IMR-90 (cell line): ENCODE data around the gene CREB5. TPM values are rescaled to one million over a fixed set of nuclear protein-coding genes. Genes with fewer than 3 reads are reported as not detected.

ENCODE experiments used
- ATAC-seq: fragments of 200-7000 bp; cut with Tn5 transposase; 2 replicates; pipeline ENCODE4 v1.9.1; 2020; ENCODE audit warnings: low read depth, mild to moderate bottlenecking, moderate library complexity
- BruUV-seq: library from RNA; stranded (reverse); fragments of 400-500 nt; replicated peaks from 2 replicates; lab custom pipeline; 2021; lab: Mats Ljungman, UMichigan
- CTCF ChIA-PET: fragments of 300-600 bp; formaldehyde crosslinking; extraction: SDS; loops from one replicate; lab custom pipeline; 2021; ENCODE audit warnings: antibody characterized with exemption; lab: Yijun Ruan, JAX
- POLR2A ChIA-PET: fragments of 300-600 bp; sonication (Branson Sonifier 250); formaldehyde crosslinking; loops from one replicate; lab custom pipeline; 2022; ENCODE audit warnings: antibody characterized with exemption; ENCODE audit not compliant: unreplicated experiment; lab: Charles Lee
- DNase-seq: peaks from one replicate; pipeline ENCODE4 v3.0.0; 2013
- H2AFZ ChIP-seq: replicated peaks from 2 replicates; pipeline ENCODE3; 2013; ENCODE audit warnings: low read length, mild to moderate bottlenecking; ENCODE audit not compliant: poor library complexity
- H2AK5ac ChIP-seq: 2 replicates; pipeline ENCODE4 v1.6.1; 2013; ENCODE audit warnings: low read depth, low read length, inconsistent platforms
- H2AK9ac ChIP-seq: replicated peaks from 2 replicates; pipeline ENCODE3; 2013; ENCODE audit warnings: mild to moderate bottlenecking, low read depth, low read length, moderate library complexity; ENCODE audit not compliant: poor library complexity
- H2BK120ac ChIP-seq: 2 replicates; pipeline ENCODE4 v1.6.1; 2013; ENCODE audit warnings: low read depth, low read length, inconsistent platforms
- H2BK15ac ChIP-seq: 3 replicates; pipeline ENCODE4 v1.6.1; 2013; ENCODE audit warnings: low read depth, low read length, inconsistent platforms
- H2BK20ac ChIP-seq: 2 replicates; pipeline ENCODE4 v1.6.1; 2013; ENCODE audit warnings: low read depth, mild to moderate bottlenecking, inconsistent platforms, low read length, moderate library complexity
- H2BK5ac ChIP-seq: 2 replicates; pipeline ENCODE4 v1.6.1; 2013; ENCODE audit warnings: mild to moderate bottlenecking, low read depth, low read length, inconsistent platforms; ENCODE audit not compliant: poor library complexity, severe bottlenecking
- H3K14ac ChIP-seq: replicated peaks from 2 replicates; pipeline ENCODE4 v1.6.1; 2013; ENCODE audit warnings: low read depth, low read length, inconsistent platforms
- H3K18ac ChIP-seq: 2 replicates; pipeline ENCODE4 v1.6.1; 2013; ENCODE audit warnings: low read depth, low read length, control low read depth
- H3K23ac ChIP-seq: 2 replicates; pipeline ENCODE4 v1.6.1; 2013; ENCODE audit warnings: low read depth, low read length, inconsistent platforms
- H3K27ac ChIP-seq: 2 replicates; pipeline ENCODE4 v1.5.1; 2013; ENCODE audit warnings: mild to moderate bottlenecking, control low read depth, low read length; ENCODE audit not compliant: insufficient read depth
- H3K27me3 ChIP-seq: 2 replicates; pipeline ENCODE4 v1.6.1; 2013; ENCODE audit warnings: low read length; ENCODE audit not compliant: control insufficient read depth, insufficient read depth
- H3K36me3 ChIP-seq: 2 replicates; pipeline ENCODE4 v1.6.1; 2013; ENCODE audit warnings: low read length, mixed read lengths; ENCODE audit not compliant: control insufficient read depth, insufficient read depth
- H3K4ac ChIP-seq: 2 replicates; pipeline ENCODE4 v1.6.1; 2013; ENCODE audit warnings: low read depth, low read length, inconsistent platforms
- H3K4me1 ChIP-seq: 2 replicates; pipeline ENCODE4 v1.6.1; 2013; ENCODE audit warnings: low read length, mixed read lengths; ENCODE audit not compliant: control insufficient read depth, insufficient read depth
- H3K4me2 ChIP-seq: 2 replicates; pipeline ENCODE4 v1.6.1; 2013; ENCODE audit warnings: low read depth, mild to moderate bottlenecking, control low read depth, low read length, moderate library complexity
- H3K4me3 ChIP-seq: 2 replicates; pipeline ENCODE4 v1.5.1; 2013; ENCODE audit warnings: low read depth, mild to moderate bottlenecking, control low read depth, low read length, moderate library complexity; ENCODE audit not compliant: insufficient read depth
- H3K56ac ChIP-seq: 2 replicates; pipeline ENCODE4 v1.6.1; 2013; ENCODE audit warnings: low read length, inconsistent platforms; ENCODE audit not compliant: insufficient read depth; ENCODE audit errors: extremely low read depth
- H3K79me1 ChIP-seq, 2 experiments: 2 replicates each; pipeline ENCODE4 v1.6.1; 2013; ENCODE audit warnings: low read length in 2 of 2, inconsistent platforms in 1 of 2, low read depth in 1 of 2
- H3K9ac ChIP-seq: 2 replicates; pipeline ENCODE4 v1.6.1; 2013; ENCODE audit warnings: low read depth, low read length, control low read depth
- H3K9me1 ChIP-seq: 2 replicates; pipeline ENCODE4 v1.6.1; 2013; ENCODE audit warnings: low read length, inconsistent platforms; ENCODE audit not compliant: insufficient read depth
- H3K9me3 ChIP-seq: 2 replicates; pipeline ENCODE4 v1.6.1; 2013; ENCODE audit warnings: low read length; ENCODE audit not compliant: control insufficient read depth, insufficient read depth
- H4K20me1 ChIP-seq: 2 replicates; pipeline ENCODE4 v1.6.1; 2013; ENCODE audit warnings: low read length, inconsistent platforms; ENCODE audit not compliant: insufficient read depth
- H4K5ac ChIP-seq: 2 replicates; pipeline ENCODE4 v1.6.1; 2013; ENCODE audit warnings: mild to moderate bottlenecking, low read depth, low read length, control low read depth
- H4K8ac ChIP-seq, 2 experiments: 2 replicates each; pipeline ENCODE4 v1.6.1; 2013; ENCODE audit warnings: low read depth in 2 of 2, low read length in 2 of 2, control low read depth in 1 of 2, inconsistent platforms in 1 of 2
- H4K91ac ChIP-seq: 2 replicates; pipeline ENCODE4 v1.6.1; 2013; ENCODE audit warnings: low read depth, low read length, inconsistent platforms; ENCODE audit not compliant: insufficient read depth
- BHLHE40 ChIP-seq: fragments of 150-350 bp; IDR thresholded peaks from 2 replicates; pipeline ENCODE4 v1.6.1; 2016; ENCODE audit warnings: mild to moderate bottlenecking, low read depth, low read length
- CEBPB ChIP-seq: IDR thresholded peaks from 2 replicates; pipeline ENCODE4 v1.6.1; 2012; ENCODE audit warnings: low read depth, low read length, improper control_type of control experiment
- CHD1 ChIP-seq: IDR thresholded peaks from 2 replicates; pipeline ENCODE4 v1.6.1; 2012; ENCODE audit warnings: low read depth, low read length, improper control_type of control experiment
- FOS ChIP-seq: fragments of 150-350 bp; IDR thresholded peaks from 2 replicates; pipeline ENCODE4 v1.6.1; 2016; ENCODE audit warnings: low read depth, low read length
- MAZ ChIP-seq: IDR thresholded peaks from 2 replicates; pipeline ENCODE4 v1.6.1; 2012; ENCODE audit warnings: low read depth, mild to moderate bottlenecking, low read length, improper control_type of control experiment, moderate library complexity, borderline replicate concordance
- MXI1 ChIP-seq: IDR thresholded peaks from 2 replicates; pipeline ENCODE4 v1.6.1; 2012; ENCODE audit warnings: low read depth, mild to moderate bottlenecking, low read length, moderate library complexity, borderline replicate concordance
- NFE2L2 ChIP-seq: fragments of 150-350 bp; IDR thresholded peaks from 2 replicates; pipeline ENCODE4 v1.6.1; 2016; ENCODE audit warnings: low read depth, mild to moderate bottlenecking, low read length
- POLR2A ChIP-seq: IDR thresholded peaks from 2 replicates; pipeline ENCODE4 v1.6.1; 2012; ENCODE audit warnings: mild to moderate bottlenecking, low read depth, low read length
- RAD21 ChIP-seq: IDR thresholded peaks from 2 replicates; pipeline ENCODE4 v1.6.1; 2012; ENCODE audit warnings: low read length, improper control_type of control experiment
- RCOR1 ChIP-seq: IDR thresholded peaks from 2 replicates; pipeline ENCODE4 v1.6.1; 2012; ENCODE audit warnings: mild to moderate bottlenecking, low read length, improper control_type of control experiment; ENCODE audit not compliant: insufficient replicate concordance
- RFX5 ChIP-seq: IDR thresholded peaks from 2 replicates; pipeline ENCODE4 v1.8.0; 2012; ENCODE audit warnings: low read depth, mild to moderate bottlenecking, low read length, moderate library complexity
- USF2 ChIP-seq: fragments of 150-350 bp; IDR thresholded peaks from 2 replicates; pipeline ENCODE4 v1.6.1; 2017; ENCODE audit warnings: mild to moderate bottlenecking, antibody characterized with exemption, low read length, low read depth
- WGBS, 2 experiments: methylation state at CpG; one replicate each; pipeline versions ENCODE4 v1.1.5 to v1.1.7; 2013; ENCODE audit warnings: missing lambda C conversion rate in 2 of 2; ENCODE audit not compliant: insufficient read length in 1 of 2; ENCODE audit errors: extremely low coverage in 2 of 2; 5-methylcytosine and 5-hydroxymethylcytosine counted together
- dilution Hi-C: fragments of 300-500 bp; cut with HindIII; formaldehyde crosslinking; loops from one replicate; pipeline ENCODE4 v1.14.3; 2018; ENCODE audit warnings: low sequenced_read_pairs; ENCODE audit not compliant: unreplicated experiment
- in situ Hi-C: fragments of 300-500 bp; cut with MboI; formaldehyde crosslinking; loops from 3 replicates; pipeline ENCODE4 v1.14.3; 2019; ENCODE audit warnings: low sequenced_read_pairs, inconsistent platforms, mixed read lengths
- intact Hi-C: fragments of 100-400 bp; cut with micrococcal nuclease; formaldehyde crosslinking; loops from 2 replicates; pipeline ENCODE4 v1.10.0; 2022
- polyA plus RNA-seq, 3 experiments: library from polyadenylated mRNA; depleted of rRNA; stranded (reverse); fragments of >200 nt; gene quantifications; 2 replicates each; pipeline ENCODE4 v1.2.3, GENCODE V29; 2012; ENCODE audit warnings: low replicate concordance in 1 of 3
- total RNA-seq: library from RNA; depleted of rRNA; stranded (reverse); fragments of >200 nt; gene quantifications from 2 replicates; pipeline ENCODE4 v1.2.3, GENCODE V29; 2012
- TF ChIP-seq, protein P1 (sequence below): fragments of 150-350 bp; IDR thresholded peaks from 2 replicates; pipeline ENCODE4 v1.6.1; 2016; ENCODE audit warnings: low read depth, mild to moderate bottlenecking, low read length, moderate library complexity, borderline replicate concordance

CREB5 gene
- total and polyA plus RNA-seq, 2 of the 4 experiments (the other 2 are of a cell fraction), result 7.3 to 13.1 TPM

GRCh38 chr7:28599411-28599810 is 187.1 kb downstream of the CREB5 start:
- H3K27me3 ChIP-seq, result no peaks in the 10 kb centered on the region; the same call in 1 of the 2 replicates
- H3K4me3 ChIP-seq, result no peak overlapping the region
- no peak overlapping the region for H3K9ac ChIP-seq
- no peak overlapping the region for H2AFZ ChIP-seq
- H3K4ac ChIP-seq, result no peak overlapping the region
- no peak overlapping the region for H3K27ac ChIP-seq
- ChIA-PET CTCF (no interaction called here), POLR2A (no interaction called here)
- no peaks in the 10 kb centered on the region for H3K9me3 ChIP-seq
- no peaks in the 10 kb centered on the region for H3K9me1 ChIP-seq
- no peak for DNase-seq
- no peak overlapping the region for H3K18ac ChIP-seq
- TF ChIP-seq POLR2A (no peak), CEBPB (no peak), USF2 (no peak), RCOR1 (no peak), RFX5 (no peak), FOS (no peak), MAZ (no peak), CHD1 (no peak), MXI1 (no peak), RAD21 (no peak), NFE2L2 (no peak), BHLHE40 (no peak)
- TF ChIP-seq, protein P1, sequence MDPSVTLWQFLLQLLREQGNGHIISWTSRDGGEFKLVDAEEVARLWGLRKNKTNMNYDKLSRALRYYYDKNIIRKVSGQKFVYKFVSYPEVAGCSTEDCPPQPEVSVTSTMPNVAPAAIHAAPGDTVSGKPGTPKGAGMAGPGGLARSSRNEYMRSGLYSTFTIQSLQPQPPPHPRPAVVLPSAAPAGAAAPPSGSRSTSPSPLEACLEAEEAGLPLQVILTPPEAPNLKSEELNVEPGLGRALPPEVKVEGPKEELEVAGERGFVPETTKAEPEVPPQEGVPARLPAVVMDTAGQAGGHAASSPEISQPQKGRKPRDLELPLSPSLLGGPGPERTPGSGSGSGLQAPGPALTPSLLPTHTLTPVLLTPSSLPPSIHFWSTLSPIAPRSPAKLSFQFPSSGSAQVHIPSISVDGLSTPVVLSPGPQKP, result no peak
- dilution Hi-C loops, result no loop called here
- no peak overlapping the region for H2AK5ac ChIP-seq
- H4K8ac ChIP-seq, result no peak overlapping the region
- H2AK9ac ChIP-seq, result no peak overlapping the region
- no peak overlapping the region for H3K23ac ChIP-seq
- H4K5ac ChIP-seq, result no peak overlapping the region
- H3K14ac ChIP-seq, result no peak overlapping the region
- ATAC-seq, result no peak
- no peak overlapping the region for H2BK20ac ChIP-seq
- H2BK120ac ChIP-seq, result no peak overlapping the region
- no CpG with 5 or more reads among the region's 5 CpGs for WGBS, 2 experiments
- BruUV-seq, result no TSS peak
- H4K91ac ChIP-seq, result no peak overlapping the region
- no peaks in the 10 kb centered on the region for H3K36me3 ChIP-seq
- H3K4me1 ChIP-seq, result no peaks in the 10 kb centered on the region; the same call in 1 of the 2 replicates
- in situ Hi-C loops, result no loop called here
- intact Hi-C loops, result no loop called here
- H3K79me1 ChIP-seq, result no peaks in the 10 kb centered on the region
- no peak overlapping the region for H3K4me2 ChIP-seq
- no peak overlapping the region for H3K56ac ChIP-seq
- H2BK15ac ChIP-seq, result no peak overlapping the region
- H2BK5ac ChIP-seq, result no peak overlapping the region
- no peaks in the 10 kb centered on the region for H4K20me1 ChIP-seq
